OCI-LY3 (cell line): ENCODE measurements around the gene NCOA1.

Experiments used
- CTCF ChIP-seq: fragments of 200-600, 300-600 bp; sonication (generic); IDR thresholded peaks from 2 replicates; pipeline ENCODE4 v1.5.1; 2014; ENCODE audit warnings: antibody characterized with exemption, low read length, low read depth
- EZH2phosphoT487 ChIP-seq: fragments of 200-600 bp; shearing (Covaris generic); IDR thresholded peaks from 2 replicates; pipeline ENCODE4 v1.6.1; 2018; ENCODE audit warnings: antibody characterized with exemption, mixed run types, low read depth

GRCh38 chr2:24761866-24762265, 270.8 kb downstream of the NCOA1 start:
- no peak for TF ChIP-seq CTCF
- no peak for TF ChIP-seq EZH2phosphoT487
